ENCODE data around the gene CXXC5. TPM values are rescaled to one million over a fixed set of nuclear protein-coding genes. Genes with fewer than 3 reads are reported as not detected.

The CXXC5 gene
- total RNA-seq, 1 donor from 2014 or later: 37.3 TPM

GRCh38 chr5:139688088-139688702 lies 40.0 kb downstream of the CXXC5 start:
- no peak overlapping the region for H3K4me3 Mint-ChIP-seq (ENCODE audit: unreplicated experiment)
- no peak overlapping the region for H3K27ac Mint-ChIP-seq (ENCODE audit: unreplicated experiment)
- H3K4me1 Mint-ChIP-seq (ENCODE audit: unreplicated experiment): peaks cover 34% of the 10 kb centered on the region
- H3K9me3 Mint-ChIP-seq (ENCODE audit: unreplicated experiment): no peaks in the 10 kb centered on the region
- no peak for TF ChIP-seq CTCF (IDR thresholded peaks at IDR 0.05; ENCODE audit: unreplicated experiment)
- peaks cover 7% of the 10 kb centered on the region for H3K36me3 Mint-ChIP-seq (ENCODE audit: low read depth, unreplicated experiment)
- H3K27me3 Mint-ChIP-seq (ENCODE audit: unreplicated experiment): peaks cover 16% of the 10 kb centered on the region
- DNase-seq (ENCODE audit: low spot score): no peak

GRCh38 chr5:139688751-139689372 lies 40.7 kb downstream of the CXXC5 start:
- no peak overlapping the region for H3K4me3 Mint-ChIP-seq (ENCODE audit: unreplicated experiment)

GRCh38 chr5:139689631-139690063 lies 41.5 kb downstream of the CXXC5 start:
- DNase-seq (ENCODE audit: low spot score): peak; percentile 26
- Mint-ChIP-seq H3K27ac (ENCODE audit: unreplicated experiment) (no peak overlapping the region), H3K27me3 (ENCODE audit: unreplicated experiment) (peaks cover 12% of the 10 kb centered on the region), H3K4me3 (ENCODE audit: unreplicated experiment) (no peak overlapping the region), H3K36me3 (ENCODE audit: low read depth, unreplicated experiment) (peaks cover 6% of the 10 kb centered on the region), H3K4me1 (ENCODE audit: unreplicated experiment) (peaks cover 21% of the 10 kb centered on the region), H3K9me3 (ENCODE audit: unreplicated experiment) (no peaks in the 10 kb centered on the region)
- no peak for TF ChIP-seq CTCF (IDR thresholded peaks at IDR 0.05; ENCODE audit: unreplicated experiment)

More at GRCh38 chr5:139688751-139689372, 40.7 kb downstream of the CXXC5 start:
- H3K9me3 Mint-ChIP-seq (ENCODE audit: unreplicated experiment): no peaks in the 10 kb centered on the region
- H3K27me3 Mint-ChIP-seq (ENCODE audit: unreplicated experiment): peaks cover 12% of the 10 kb centered on the region
- no peak for TF ChIP-seq CTCF (IDR thresholded peaks at IDR 0.05; ENCODE audit: unreplicated experiment)
- H3K4me1 Mint-ChIP-seq (ENCODE audit: unreplicated experiment): peaks cover 29% of the 10 kb centered on the region
- peaks cover 6% of the 10 kb centered on the region for H3K36me3 Mint-ChIP-seq (ENCODE audit: low read depth, unreplicated experiment)
- H3K27ac Mint-ChIP-seq (ENCODE audit: unreplicated experiment): no peak overlapping the region
- DNase-seq (ENCODE audit: low spot score): no peak

GRCh38 chr5:139690064-139690802 lies 42.1 kb downstream of the CXXC5 start:
- Mint-ChIP-seq H3K4me1 (ENCODE audit: unreplicated experiment) (peaks cover 21% of the 10 kb centered on the region), H3K9me3 (ENCODE audit: unreplicated experiment) (no peaks in the 10 kb centered on the region), H3K4me3 (ENCODE audit: unreplicated experiment) (no peak overlapping the region), H3K27me3 (ENCODE audit: unreplicated experiment) (peaks cover 12% of the 10 kb centered on the region), H3K36me3 (ENCODE audit: low read depth, unreplicated experiment) (peaks cover 6% of the 10 kb centered on the region), H3K27ac (ENCODE audit: unreplicated experiment) (no peak overlapping the region)
- no peak for DNase-seq (ENCODE audit: low spot score)
- no peak for TF ChIP-seq CTCF (IDR thresholded peaks at IDR 0.05; ENCODE audit: unreplicated experiment)

Data from endothelial cell (in vitro differentiated cells).